KMS-11 (cell line): ENCODE results near the gene SLC11A1.

Source experiments
- H2AFZ ChIP-seq: fragments of 200-600 bp; sonication (generic); 2 replicates; pipeline ENCODE4 v1.6.1; 2016; ENCODE audit warnings: antibody characterized with exemption, mixed run types, low read depth
- H3K27ac ChIP-seq: fragments of 200-600 bp; sonication (generic); 2 replicates; pipeline ENCODE4 v1.6.1; 2016; ENCODE audit warnings: mild to moderate bottlenecking, mixed run types
- H3K27me3 ChIP-seq: fragments of 200-600 bp; sonication (generic); 2 replicates; pipeline ENCODE4 v1.6.1; 2017; ENCODE audit warnings: mild to moderate bottlenecking, low read depth, mixed run types, moderate library complexity; ENCODE audit not compliant: insufficient read depth
- H3K36me3 ChIP-seq: fragments of 200-600 bp; sonication (generic); 2 replicates; pipeline ENCODE4 v1.6.1; 2017; ENCODE audit warnings: mild to moderate bottlenecking, mixed run types; ENCODE audit not compliant: insufficient read depth
- H3K4me1 ChIP-seq: fragments of 200-600 bp; sonication (generic); 2 replicates; pipeline ENCODE4 v1.6.1; 2016; ENCODE audit warnings: mild to moderate bottlenecking, low read depth, mixed run types; ENCODE audit not compliant: poor library complexity, severe bottlenecking
- H3K4me2 ChIP-seq: fragments of 200-600 bp; sonication (generic); 2 replicates; pipeline ENCODE4 v1.7.0; 2016; ENCODE audit warnings: mild to moderate bottlenecking, mixed run types
- H3K4me3 ChIP-seq: fragments of 200-600 bp; sonication (generic); IDR thresholded peaks from 2 replicates; pipeline ENCODE4 v1.6.1; 2017; ENCODE audit warnings: low read depth, low read length, mixed read lengths; ENCODE audit not compliant: insufficient read depth
- H3K79me2 ChIP-seq: fragments of 200-600 bp; sonication (generic); 2 replicates; pipeline ENCODE4 v1.6.1; 2016; ENCODE audit warnings: low read depth, mixed run types; ENCODE audit not compliant: insufficient read depth
- H3K9ac ChIP-seq: fragments of 200-600 bp; sonication (generic); 2 replicates; pipeline ENCODE4 v1.6.1; 2016; ENCODE audit warnings: mild to moderate bottlenecking, mixed run types
- H4K20me1 ChIP-seq: fragments of 200-600 bp; sonication (generic); 2 replicates; pipeline ENCODE4 v1.6.1; 2016; ENCODE audit warnings: mild to moderate bottlenecking, mixed run types; ENCODE audit not compliant: insufficient read depth
- CTCF ChIP-seq: fragments of 200-600 bp; sonication (generic); conservative IDR thresholded peaks from 2 replicates; pipeline ENCODE4 v1.6.1; 2017; ENCODE audit warnings: low read depth, mild to moderate bottlenecking, antibody characterized with exemption, low read length, moderate library complexity, mixed read lengths

The SLC11A1 gene

GRCh38 chr2:218397463-218397819, 15.4 kb downstream of the SLC11A1 start:
- Histone ChIP-seq H3K9ac (peak overlapping the region; percentile 85; the same call in 1 of the 2 replicates), H3K79me2 (peaks cover 17% of the 10 kb centered on the region; the same call in 1 of the 2 replicates), H2AFZ (peak overlapping the region; percentile 96; the same call in 1 of the 2 replicates), H3K4me3 (no peak overlapping the region), H4K20me1 (no peaks in the 10 kb centered on the region), H3K36me3 (no peaks in the 10 kb centered on the region), H3K4me1 (peaks cover 18% of the 10 kb centered on the region), H3K27me3 (no peaks in the 10 kb centered on the region), H3K4me2 (peak overlapping the region; percentile 93), H3K27ac (no peak overlapping the region)
- no peak for TF ChIP-seq CTCF

- no peak overlapping the region for H3K27ac ChIP-seq
- no peak overlapping the region for H3K9ac ChIP-seq
- no peak overlapping the region for H2AFZ ChIP-seq
- H4K20me1 ChIP-seq, result no peaks in the 10 kb centered on the region
- no peak for TF ChIP-seq CTCF
- H3K36me3 ChIP-seq, result no peaks in the 10 kb centered on the region
- no peak overlapping the region for H3K4me3 ChIP-seq
- H3K27me3 ChIP-seq, result no peaks in the 10 kb centered on the region
- peaks cover 18% of the 10 kb centered on the region for H3K4me1 ChIP-seq
- H3K79me2 ChIP-seq, result peaks cover 17% of the 10 kb centered on the region; the same call in 1 of the 2 replicates
- H3K4me2 ChIP-seq, result peak overlapping the region; percentile 93; the same call in 1 of the 2 replicates
Measured at GRCh38 chr2:218397820-218398436, 15.9 kb downstream of the SLC11A1 start.

GRCh38 chr2:218398437-218399390, 16.6 kb downstream of the SLC11A1 start:
- Histone ChIP-seq H3K79me2 (peaks cover 17% of the 10 kb centered on the region; the same call in 1 of the 2 replicates), H3K36me3 (no peaks in the 10 kb centered on the region), H3K27me3 (no peaks in the 10 kb centered on the region), H3K4me2 (peak overlapping the region; percentile 68), H3K27ac (peak overlapping the region; percentile 53), H3K9ac (peak overlapping the region; percentile 44; the same call in 1 of the 2 replicates), H3K4me1 (peaks cover 18% of the 10 kb centered on the region), H3K4me3 (no peak overlapping the region), H2AFZ (peak overlapping the region; percentile 71), H4K20me1 (no peaks in the 10 kb centered on the region)
- TF ChIP-seq CTCF, result no peak

- H3K4me3 ChIP-seq, result peak within 1 kb of the TSS; percentile 2
- peak within 1 kb of the TSS; percentile 93 for H3K27ac ChIP-seq
- H3K4me2 ChIP-seq, result peak within 1 kb of the TSS; percentile 68
- no peaks in the 10 kb centered on the region for H3K27me3 ChIP-seq
- H3K9ac ChIP-seq, result peak within 1 kb of the TSS; percentile 97
- H3K36me3 ChIP-seq, result no peaks in the 10 kb centered on the region
- H4K20me1 ChIP-seq, result no peaks in the 10 kb centered on the region
- peaks cover 17% of the 10 kb centered on the region; the same call in 1 of the 2 replicates for H3K79me2 ChIP-seq
- peak within 1 kb of the TSS; percentile 71 for H2AFZ ChIP-seq
- peaks cover 16% of the 10 kb centered on the region for H3K4me1 ChIP-seq
- no peak for TF ChIP-seq CTCF
Measured at GRCh38 chr2:218399391-218400166, 17.5 kb downstream of the SLC11A1 start, which contains the start of gene CTDSP1. Gene CTDSP1, plus strand, starts transcription at chr2:218399868. Its CDS starts 223 bp downstream, at chr2:218400091.
